ENCODE measurements around the gene KIZ.

GRCh38 chr20:21089391-21089790, 36.5 kb upstream of the KIZ start:
- no peak for TF ChIP-seq CTCF (conservative IDR thresholded peaks at IDR 0.05; ENCODE audit: low read depth, low read length)
- TF ChIP-seq SMC3 (IDR thresholded peaks at IDR 0.05; ENCODE audit: low read depth, low read length): no peak
- TF ChIP-seq RFX5 (IDR thresholded peaks at IDR 0.05; ENCODE audit: low read depth, low read length): no peak
- TF ChIP-seq FOS (IDR thresholded peaks at IDR 0.05; ENCODE audit: low read depth, low read length): no peak
- no peak for TF ChIP-seq RAD21 (IDR thresholded peaks at IDR 0.05; ENCODE audit: low read length)
- TF ChIP-seq NFE2L2 (IDR thresholded peaks at IDR 0.05; ENCODE audit: low read depth, low read length): no peak

All from IMR-90 (cell line).